Measurements from ENCODE around the gene LSM4.

Gene LSM4

DNA sequence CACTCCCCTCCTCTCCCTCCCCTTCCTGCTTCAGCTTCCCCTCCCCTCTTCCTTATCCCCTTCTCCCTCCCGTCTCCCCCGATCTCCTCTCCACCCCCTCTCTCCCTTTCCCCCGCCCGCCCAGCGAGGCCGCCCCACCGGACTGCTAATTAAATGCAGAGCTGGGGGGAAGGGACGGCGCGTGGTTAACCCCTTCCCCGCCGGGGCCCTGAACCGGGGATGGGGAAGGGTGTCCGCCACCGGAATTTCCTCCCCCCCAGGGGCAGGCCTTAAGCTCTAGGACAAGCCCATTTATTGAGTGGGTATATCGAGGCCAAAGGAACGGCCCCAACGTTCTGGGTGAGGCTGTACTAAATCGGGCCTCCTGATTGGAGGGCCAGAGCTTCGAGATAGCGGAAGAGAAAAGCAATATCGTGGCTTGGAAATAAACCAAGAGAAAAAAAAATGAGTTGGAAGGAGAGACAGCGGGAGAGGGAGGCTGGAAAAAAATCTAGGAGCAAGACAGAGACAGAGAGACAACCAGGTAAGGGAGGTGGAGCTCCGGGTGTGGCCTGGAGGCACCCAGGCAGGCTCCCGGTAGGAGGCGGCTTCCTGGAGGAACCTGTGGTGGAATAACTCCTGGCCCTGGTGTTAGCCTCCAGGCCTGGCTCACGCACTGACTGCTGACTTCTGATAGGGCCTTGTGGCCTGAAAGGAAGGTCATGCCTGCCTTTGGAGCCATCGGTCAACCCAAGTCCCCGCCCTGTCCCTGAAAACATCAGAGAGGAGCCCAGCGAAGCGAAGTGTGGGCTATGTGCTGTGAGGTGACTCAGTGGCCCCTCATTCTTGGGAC lies 29.9 kb downstream of the LSM4 start:
- no peak for DNase-seq (ENCODE audit: low read depth in 1 of 2, low spot score in 1 of 2)

DNA sequence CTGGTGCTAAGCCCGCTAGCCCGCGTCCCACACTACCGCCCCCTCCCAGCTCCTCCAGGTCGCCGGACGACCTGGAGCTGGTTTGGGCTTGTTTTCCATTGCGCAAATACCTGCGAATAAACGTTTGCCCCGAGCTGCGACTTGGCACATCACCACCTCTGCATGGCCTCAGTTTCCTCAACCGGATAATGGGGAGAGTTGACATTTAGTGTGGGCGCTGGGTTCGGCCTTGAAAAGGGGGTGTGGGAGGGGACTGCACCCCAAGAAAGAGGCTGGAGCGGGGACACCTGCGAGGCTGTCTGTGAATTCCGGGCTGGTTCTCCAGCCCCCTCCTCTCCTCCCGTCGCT lies 30.4 kb downstream of the LSM4 start:
- no peak for DNase-seq (ENCODE audit: low read depth in 1 of 2, low spot score in 1 of 2)

DNA sequence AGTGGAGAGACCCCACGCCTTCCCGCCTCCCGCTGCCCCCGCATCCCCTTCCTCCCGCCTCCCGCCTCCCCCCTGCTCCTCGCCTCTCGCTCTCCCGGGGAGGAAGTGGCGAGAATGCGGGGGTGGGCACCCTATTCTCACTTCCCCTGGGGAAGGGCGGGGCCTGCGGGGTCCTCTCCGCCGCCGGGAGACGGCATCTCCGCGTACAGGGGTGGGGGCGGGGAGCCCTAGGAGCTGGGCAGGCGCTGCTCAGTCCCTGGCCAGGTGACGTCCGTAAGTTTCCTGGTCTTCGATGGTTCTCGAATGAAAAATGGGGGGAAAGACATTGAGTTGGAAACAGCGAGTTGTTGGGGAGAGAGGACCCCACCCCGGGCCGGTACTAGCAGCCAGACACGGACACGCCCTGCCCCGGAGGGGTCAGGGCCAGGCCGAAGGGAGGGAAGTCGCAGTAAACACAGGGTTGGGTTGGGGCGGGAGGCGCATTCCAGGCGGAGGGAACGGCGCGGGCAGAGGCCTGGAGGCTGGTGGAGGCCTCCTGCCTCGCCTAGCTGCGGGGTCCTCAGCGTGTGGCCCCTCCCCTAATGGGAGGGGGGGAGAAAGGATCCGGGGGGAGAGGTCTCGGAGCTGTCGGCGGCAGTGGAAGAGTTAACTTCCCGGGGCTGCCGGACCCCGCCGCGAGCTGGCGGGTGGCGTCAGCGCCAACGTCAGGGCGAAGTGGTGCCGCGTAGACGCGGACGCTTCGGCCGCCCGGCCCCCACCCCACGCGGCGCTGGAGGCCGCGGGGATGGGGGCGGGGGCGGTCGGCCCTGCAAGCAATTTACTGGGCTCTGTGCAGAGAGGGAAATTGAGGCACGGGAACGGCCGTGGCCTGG lies 31.1 kb downstream of the LSM4 start:
- DNase-seq (ENCODE audit: low read depth in 1 of 2, low spot score in 1 of 2), result peak; percentile 56 to 58

DNA sequence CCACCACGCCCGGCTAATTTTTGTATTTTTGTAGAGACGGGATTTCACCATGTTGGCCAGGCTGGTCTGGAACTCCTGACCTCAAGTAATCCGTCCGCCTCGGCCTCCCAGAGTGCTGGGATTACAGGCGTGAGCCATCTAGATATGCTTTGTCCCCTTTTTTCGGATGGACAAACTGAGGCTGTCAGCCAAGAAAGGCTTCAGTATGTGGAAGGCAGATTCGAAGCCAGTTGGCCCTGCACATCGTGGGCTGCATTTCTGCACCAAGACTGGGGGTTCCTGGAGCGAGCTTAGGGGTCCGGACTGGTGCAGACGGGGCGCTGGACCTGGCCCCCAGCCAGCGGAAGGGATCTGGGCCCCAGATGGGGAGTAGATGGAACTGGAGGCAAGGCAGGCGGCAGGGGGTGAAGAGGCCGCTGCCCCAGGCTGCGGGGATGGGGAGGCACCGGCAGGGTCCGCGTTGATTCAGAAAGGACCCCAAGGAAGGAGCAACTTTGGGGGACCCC lies 31.8 kb downstream of the LSM4 start:
- DNase-seq (ENCODE audit: low read depth in 1 of 2, low spot score in 1 of 2), result no peak

DNA sequence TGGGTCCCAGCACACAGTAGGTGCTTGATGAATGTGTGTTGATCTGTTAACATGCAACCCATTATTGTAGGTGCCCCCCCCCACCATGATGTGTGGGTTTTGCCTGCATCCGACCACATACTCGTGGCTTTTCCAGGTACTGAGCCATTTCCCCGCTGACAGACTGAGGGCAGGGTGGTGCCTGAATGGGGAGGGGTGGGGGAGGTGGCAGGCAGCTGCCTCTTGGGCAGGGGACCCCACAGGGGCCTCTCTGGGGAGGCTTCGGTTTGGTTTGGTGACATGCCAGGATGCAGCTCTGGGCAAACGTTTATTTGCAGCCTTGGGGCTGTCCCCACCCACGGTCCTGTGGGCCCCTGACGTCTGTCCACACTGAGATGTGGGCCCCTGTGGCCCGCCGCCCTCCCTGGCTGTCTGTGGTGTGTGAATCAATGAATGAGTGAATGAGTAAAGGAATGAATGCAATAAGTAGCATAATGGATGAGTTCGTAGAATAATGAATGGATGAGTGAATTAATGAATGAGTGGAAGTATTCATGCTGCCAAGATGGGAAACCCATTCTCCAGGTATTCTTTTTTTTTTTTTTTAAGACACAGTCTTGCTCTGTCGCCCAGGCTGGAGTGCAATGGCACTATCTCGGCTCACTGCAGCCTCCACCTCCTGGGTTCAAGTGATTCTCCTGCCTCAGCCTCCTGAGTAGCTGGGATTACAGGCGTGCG lies 32.4 kb downstream of the LSM4 start:
- DNase-seq (ENCODE audit: low read depth in 1 of 2, low spot score in 1 of 2), result peak; percentile 59 to 60

DNA sequence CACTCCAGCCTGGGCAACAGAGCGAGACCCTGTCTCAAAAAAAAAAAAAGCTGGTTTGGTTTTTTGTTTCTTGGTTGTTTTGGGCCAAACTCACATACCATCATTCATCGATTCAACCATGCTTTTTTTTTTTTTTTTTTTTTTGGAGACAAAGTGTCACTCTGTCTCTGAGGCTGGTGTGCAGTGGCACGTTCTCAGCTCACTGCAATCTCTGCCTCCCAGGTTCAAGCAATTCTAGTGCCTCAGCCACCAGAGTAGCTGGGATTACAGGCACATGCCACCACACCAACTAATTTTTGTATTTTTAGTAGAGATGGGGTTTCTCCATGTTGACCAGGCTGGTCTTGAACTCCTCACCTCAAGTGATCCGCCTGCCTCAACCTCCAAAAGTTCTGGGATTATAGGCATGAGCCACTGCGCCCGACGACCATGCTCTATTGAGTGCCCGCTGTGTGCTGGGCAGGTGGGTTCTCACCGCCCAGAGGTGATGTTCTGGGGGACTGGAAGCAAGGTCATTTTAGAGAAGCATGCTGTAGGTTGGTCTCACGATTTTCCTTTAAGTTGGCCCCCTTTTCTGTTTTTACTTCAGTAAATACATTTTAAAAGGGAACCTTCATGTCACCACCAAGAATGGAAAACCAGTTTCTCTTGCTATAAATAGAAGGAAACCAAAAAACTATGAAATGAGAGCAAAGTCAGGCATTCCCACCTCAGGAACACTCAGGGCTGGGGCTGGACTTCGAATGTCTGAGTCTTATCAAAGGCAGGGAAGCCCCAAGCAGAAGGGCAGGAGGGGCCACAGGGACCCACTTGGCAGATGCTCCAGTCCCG lies 33.2 kb downstream of the LSM4 start:
- no peak for DNase-seq (ENCODE audit: low read depth in 1 of 2, low spot score in 1 of 2)

DNA sequence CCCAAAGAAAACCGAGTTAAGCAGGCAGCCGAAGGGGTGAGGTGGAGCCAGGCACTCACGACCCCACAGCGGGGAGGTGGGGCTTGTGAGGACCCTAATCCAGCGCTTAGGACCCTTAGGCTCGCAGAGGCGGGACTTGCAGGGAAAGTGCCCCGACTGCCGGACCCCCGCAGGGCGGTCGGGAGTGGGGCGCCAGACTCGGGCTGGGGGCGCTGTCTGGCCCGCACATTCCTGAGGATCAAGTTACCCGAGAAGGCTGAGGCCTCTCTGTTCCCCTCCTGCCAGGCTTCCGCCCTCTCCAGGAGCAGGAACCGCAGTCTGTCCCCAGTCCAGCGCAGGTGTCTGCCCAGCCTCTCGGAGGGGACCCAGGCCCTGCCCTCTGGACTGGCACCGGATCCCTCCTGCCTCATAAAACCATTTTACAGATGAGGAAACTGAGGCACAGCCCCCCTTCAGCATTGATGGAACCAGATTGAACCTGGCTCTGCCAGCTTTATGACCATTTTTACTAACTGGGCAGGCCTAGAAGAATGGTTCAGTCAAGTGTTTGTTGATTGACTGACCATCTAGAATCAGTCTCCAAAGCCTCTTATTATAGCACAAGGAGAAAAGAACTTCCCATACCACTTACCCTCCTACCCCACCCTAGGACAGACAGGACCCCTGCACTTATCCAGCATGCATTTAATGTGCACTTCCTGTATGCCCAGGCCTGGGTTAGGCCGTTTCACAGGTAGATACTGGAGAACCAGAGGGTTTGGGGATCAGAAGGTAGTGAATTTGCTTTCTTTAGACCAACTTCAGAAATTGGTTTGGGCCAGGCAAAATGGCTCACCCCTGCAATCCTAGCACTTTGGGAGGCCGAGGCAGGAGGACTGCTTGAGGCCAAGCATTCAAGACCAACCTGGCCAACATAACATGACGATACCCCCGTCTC lies 34.8 kb downstream of the LSM4 start:
- DNase-seq (ENCODE audit: low read depth in 1 of 2, low spot score in 1 of 2), result no peak

DNA sequence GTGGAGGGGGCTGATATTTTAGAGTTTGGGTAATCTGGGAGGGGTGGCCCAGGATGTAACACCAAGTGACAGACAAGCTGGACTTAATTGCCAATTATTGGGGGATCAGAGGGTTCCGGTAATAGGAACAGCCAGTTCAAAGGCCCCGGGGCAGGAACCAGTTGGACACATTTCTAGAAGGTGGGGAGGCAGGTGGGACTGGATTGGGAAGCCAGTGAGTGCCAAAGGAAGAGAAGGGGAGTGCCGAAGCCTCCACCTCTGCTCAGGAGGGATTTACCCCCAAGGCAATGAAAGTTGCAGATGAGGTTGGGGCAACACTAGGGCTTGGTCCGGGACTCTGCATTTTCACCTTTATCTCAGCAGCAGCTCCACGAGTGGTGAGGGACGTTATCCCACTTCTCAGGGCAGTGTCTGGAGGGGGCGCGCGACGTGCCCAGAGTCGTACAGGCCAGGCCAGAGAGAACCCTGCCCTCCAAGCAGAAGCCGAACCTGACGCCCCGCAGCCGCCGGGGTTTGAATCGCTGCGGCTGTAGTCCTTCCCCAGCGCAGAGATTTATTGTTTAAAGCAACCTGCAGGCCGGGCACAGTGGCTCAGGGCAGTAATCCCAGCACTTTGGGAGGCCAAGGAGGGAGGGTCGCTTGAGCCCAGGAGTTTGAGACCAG lies 35.8 kb downstream of the LSM4 start:
- no peak for DNase-seq (ENCODE audit: low read depth in 1 of 2, low spot score in 1 of 2)

DNA sequence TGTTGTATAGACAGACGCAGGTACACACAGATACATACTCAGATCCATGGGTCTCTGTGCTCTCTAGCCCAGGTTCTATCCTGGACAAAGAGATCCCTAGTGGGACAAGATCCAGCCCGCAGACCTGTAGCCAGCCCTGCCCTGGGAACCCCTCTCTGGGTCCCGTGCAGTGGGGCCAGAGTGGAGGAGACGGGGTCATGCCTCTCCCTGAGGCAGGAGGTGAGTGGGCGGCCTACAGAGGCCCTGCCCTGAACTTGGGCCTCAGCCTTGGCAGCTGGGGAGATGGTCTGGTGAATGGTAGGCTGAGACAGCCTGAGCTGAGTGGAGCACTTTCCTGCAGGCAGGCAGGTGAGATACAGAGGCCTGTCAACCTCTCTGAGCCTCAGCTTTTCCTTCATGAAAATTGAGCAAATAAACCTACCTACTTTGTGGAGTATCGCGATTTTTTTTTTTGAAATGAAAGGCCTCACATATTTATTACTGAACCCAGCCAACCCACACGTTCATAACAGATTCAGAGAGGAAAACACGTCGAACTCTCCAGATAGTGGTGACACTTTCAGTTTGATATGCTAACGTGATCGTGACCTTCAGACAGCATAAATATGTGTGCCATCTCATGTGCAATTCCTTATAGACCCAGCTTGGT lies 38.0 kb downstream of the LSM4 start:
- no peak for DNase-seq (ENCODE audit: low read depth in 1 of 2, low spot score in 1 of 2)

DNA sequence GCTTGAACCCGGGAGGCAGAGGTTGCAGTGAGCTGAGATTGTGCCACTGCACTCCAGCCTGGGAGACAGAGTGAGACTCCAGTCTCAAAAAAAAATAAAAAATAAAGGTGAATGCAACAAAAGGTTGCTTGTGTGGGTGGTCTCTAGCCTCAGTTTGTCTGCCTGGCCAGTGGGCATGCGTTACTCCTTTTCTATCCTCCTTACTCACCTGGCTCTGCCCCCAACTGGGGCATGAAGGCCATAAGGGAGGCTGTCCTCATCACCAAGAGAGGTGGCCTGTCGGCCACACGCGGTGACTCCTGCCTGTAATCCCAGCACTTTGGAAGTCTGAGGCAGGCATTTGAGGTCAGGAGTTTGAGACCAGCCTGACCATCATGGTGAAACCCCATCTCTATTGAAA lies 39.5 kb downstream of the LSM4 start:
- DNase-seq (ENCODE audit: low read depth in 1 of 2, low spot score in 1 of 2), result no peak

DNA sequence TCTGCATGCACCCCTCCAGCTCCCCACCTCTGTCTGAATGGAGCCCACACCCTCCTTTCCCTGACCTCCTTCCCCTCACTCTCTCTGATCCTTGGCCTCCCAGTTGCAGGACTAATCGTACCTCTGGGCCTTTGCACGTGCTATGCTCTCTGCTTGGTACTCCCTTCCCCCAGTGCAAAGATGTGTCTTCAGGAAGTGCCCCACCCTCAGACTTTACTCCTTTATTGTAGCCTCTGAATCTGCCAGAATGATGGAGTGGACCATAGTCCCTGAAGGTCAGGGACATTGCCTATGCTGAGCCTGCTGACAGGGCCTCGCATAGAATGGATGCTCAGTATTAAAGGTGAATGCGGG lies 40.1 kb downstream of the LSM4 start:
- no peak for DNase-seq (ENCODE audit: low read depth in 1 of 2, low spot score in 1 of 2)

DNA sequence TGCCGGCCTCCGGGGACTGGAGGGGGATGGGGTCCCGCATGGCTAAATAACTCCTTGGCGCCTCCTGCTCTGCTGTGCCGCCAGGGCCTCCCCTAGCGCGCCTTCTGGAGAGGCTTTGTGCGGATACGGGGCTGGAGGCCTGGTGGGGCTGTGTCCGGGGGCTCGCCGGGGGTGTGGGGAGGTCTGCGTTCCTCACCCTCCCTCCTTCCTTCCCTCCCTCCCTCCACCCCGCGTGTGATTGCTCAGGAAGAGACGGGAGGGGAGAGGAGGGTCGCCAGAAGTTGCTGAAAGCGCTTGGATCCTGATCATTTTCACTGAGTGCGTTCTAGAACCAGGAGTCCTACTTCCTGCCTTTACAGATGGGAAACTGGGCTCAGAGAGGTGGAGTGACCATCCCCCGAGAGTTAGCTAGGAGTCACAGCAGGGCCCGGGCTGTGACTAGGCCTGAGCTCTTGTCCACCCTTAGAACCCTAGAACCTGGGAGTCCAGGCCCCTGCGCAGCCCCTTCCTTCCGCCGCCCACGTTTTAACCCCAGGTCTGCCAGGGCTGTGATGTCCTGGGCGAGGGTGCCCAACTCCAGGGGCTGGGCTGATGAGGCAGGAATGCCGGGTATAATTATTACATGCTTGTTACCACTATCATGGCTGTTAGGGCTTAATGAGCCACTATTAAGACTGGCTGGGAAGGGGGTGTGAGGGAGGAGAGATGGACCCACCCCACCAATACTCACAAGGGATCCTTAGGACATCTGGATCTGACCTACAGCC lies 40.7 kb downstream of the LSM4 start:
- DNase-seq (ENCODE audit: low read depth in 1 of 2, low spot score in 1 of 2), result no peak

DNA sequence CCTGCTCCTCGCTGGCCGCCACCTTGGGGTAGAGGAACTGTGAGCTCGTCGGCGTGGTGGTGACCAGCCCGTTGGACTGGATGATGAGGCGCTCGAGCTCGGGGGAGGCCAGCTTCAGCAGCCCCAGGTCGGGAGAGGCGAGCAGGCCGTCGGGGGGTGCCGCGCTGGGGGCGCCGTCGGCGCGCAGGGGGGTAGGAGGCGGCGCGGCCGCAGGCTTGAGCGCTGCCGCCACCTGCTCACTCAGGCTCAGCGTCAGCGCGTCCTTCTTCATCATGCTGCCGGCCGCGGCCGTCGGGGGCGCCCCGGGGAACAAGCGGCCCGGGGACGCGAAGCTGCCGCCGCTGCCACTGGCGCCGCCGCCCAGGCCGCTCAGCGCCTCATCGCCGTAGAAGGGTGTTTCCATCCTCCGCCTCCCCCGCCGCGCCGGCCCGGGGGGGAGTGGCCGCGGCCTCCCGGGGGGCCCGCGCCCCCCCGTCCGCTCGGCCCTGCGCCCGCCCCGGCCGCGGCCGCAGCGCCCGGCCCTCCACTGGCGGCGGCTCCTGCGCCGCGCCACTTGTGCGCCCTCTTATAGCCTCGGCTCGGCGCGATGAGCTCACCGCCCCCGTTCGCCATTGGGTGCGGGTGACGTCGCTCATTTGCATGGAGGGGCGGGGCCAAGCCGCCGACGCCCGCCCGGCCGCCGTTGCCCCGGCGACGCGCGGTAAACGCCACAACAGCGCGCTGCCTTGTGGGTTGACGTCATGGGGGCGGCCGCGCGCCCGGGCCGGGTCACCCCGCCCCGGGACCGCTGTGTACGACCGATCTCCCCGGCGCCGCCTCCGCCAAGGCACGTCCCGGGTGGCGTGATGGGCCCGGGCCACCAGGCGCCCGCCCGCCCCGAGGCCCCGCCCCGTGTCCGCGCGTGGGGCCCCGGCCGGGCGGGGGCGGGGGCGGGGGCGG lies 41.5 kb downstream of the LSM4 start, which contains the start of gene JUND:
Gene JUND, minus strand, starts transcription at position 541 of the 939 bp plus-strand sequence. Its CDS starts 138 bp downstream, at position 403.
- DNase-seq (ENCODE audit: low read depth in 1 of 2, low spot score in 1 of 2), result peak; percentile 95 to 97

DNA sequence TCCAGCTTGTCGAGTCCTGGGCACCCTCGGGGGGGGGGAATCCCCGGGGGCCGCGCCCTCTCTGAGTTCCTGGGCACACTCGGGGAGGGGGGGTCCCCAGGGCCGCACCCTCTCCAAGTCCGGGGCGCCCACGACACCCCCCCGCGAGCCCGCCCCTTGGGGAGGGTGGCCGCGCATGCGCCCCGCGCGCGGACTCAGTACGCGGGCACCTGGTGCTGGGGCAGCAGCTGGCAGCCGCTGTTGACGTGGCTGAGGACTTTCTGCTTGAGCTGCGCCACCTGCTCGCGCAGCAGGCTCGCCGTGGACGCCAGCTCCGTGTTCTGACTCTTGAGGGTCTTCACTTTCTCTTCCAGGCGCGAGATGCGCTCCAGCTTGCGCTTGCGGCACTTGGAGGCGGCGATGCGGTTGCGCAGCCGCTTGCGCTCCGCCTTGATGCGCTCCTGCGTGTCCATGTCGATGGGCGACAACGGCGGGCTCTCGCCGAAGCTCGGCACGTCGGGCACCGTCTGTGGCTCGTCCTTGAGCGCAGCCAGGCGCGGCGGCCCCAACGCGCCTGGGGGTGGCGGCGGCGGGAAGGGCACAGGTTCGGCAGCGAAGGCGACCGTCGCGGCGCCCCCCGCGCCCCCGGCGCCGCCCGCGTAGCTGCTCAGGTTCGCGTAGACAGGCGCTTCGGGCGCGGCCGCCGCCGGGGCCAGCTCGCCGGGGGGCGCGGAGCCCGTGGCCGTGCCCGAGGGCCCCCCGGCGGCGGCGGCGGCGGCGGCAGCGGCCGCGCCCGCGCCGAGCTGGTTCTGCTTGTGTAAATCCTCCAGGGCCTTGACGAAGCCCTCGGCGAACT lies 42.4 kb downstream of the LSM4 start:
- peak; percentile 66 to 77 for DNase-seq (ENCODE audit: low read depth in 1 of 2, low spot score in 1 of 2)

DNA sequence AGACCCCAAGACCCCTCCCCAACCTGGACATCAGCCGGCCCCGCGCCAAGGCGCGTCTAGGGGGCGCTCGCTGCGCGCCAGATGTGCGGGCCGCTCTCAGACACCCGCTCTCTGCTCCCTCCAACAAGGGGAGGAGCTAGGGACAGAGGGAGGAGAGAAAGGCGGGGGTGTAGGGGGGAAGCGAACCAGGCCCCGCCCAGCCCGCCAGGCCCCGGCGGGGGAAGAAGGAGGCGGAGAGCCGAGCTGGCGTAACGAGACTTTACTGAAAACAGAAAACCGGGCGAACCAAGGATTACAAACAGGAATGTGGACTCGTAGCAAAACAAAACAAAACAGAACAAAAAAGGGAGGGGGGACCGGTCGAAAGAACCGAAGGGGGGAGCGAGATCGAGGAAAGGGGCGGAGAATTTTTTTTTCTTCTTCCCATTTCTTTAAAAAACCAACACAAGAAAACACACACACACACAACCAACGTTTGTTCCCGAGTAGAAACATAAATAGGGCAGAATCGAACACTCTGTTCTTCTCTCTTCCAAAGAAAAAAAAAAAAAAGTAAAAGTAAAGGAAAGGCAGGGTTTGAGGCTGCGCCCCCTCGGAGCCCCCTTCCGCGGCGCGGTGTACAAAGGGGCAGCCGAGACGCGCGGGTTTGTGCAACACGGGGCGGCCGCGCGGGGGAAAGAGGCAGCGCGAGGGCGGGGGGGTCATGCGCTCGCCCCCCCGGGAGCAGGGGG lies 43.2 kb downstream of the LSM4 start:
- DNase-seq (ENCODE audit: low read depth in 1 of 2, low spot score in 1 of 2), result peak; percentile 83 to 84

Measured in stimulated activated CD4-positive, alpha-beta T cell treated with anti-CD3 and anti-CD28 coated beads, Interleukin-15, amount 100 ng/mL, for 1 hour (primary cell).